ENCODE results near the gene ATXN1. TPM values are rescaled to one million over a fixed set of nuclear protein-coding genes. Genes with fewer than 3 reads are reported as not detected.
A peak's percentile ranks its signal among the peaks of the same experiment; 100 is the strongest.

ATXN1 gene
- total RNA-seq, 1 donor from 2014 or later: 71.2 TPM

DNA sequence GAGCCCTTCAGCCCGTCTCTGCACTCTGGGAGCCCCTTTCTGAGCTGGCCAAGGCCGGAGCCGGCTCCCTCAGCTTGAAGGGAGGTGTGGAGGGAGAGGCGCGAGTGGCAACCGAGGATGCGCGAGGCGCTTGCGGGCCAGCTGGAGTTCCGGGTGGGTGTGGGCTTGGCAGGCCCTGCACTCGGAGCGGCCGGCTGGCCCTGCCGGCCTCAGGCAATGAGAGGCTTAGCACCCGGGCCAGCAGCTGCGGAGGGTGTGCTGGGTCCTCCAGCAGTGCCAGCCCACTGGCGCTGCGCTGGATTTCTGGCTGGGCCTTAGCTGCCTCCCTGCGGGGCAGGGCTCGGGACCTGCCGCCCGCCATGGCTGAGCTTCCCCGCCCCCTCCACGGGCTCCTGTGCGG, 473.1 kb downstream of the ATXN1 start:
- H3K36me3 ChIP-seq: no peaks in the 10 kb centered on the region
- ATAC-seq (no peak), DNase-seq (no peak)
- no peaks in the 10 kb centered on the region for H3K4me1 ChIP-seq
- intact Hi-C loops (cut with DNase I): no loop called here
- H3K9me3 ChIP-seq: no peaks in the 10 kb centered on the region
- no peak overlapping the region for H3K27ac ChIP-seq
- TF ChIP-seq CTCF (IDR thresholded peaks at IDR 0.05): no peak
- H3K4me3 ChIP-seq: no peak overlapping the region
- H3K27me3 ChIP-seq: no peaks in the 10 kb centered on the region

DNA sequence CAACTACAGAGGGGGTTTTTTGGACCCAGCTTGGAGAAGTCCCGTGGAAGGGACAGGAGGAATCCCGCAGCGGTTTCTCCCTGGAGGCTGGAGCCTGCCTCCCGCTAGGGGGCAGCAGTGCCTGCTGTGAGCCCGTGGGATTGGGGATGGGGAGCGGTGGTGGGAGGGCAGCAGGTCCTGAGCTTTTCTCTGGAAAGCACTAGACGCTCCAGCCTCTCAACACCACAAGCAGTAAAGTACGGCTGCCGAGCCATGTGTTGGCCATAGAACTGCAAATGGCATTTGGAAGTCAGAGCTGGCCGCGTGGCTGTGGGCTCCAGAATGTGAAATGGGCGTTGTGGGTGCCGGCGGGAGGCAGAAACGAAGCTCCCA, 475.1 kb downstream of the ATXN1 start:
- H3K4me3 ChIP-seq: no peak overlapping the region
- no peaks in the 10 kb centered on the region for H3K36me3 ChIP-seq
- DNase-seq (no peak), ATAC-seq (peak; percentile 71)
- no peaks in the 10 kb centered on the region for H3K27me3 ChIP-seq
- H3K4me1 ChIP-seq: no peaks in the 10 kb centered on the region
- no peaks in the 10 kb centered on the region for H3K9me3 ChIP-seq
- peak; percentile 64 for TF ChIP-seq CTCF (IDR thresholded peaks at IDR 0.05)
- no peak overlapping the region for H3K27ac ChIP-seq
- intact Hi-C loops (cut with DNase I): no loop called here

DNA sequence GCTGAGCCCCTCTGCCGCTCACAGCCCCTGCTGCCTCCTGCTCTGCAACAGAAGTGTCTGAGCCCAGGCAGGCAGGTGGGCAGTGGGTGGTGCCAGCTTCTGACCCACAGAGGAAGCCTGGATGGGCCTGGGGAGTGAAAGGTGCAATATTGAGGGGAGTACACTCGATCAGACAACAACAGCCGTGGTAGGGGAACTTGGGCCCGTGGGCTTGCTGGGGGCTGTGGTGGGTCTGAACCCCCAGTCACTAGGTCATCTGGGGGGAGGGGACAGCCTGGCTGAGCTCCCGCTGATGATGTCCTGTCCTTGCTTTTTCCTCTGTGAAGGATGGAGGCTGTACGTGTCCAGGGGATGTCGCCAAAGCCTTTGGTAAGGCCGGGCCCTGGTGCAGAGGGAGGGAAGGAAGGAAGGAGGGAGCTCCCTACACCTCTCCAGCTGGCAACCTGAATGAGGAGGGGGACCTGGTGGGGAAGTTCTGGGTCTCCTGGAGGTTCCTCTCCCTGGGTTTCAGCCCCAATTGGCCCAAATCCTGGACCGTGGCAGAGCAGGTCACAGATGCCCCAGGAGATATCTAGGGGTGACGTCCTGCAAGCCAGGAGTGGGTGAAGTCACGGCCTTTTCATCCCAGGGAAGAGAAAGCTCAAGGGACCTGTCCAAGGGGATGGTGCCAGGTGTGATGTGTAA, 475.7 kb downstream of the ATXN1 start:
- no peaks in the 10 kb centered on the region for H3K4me1 ChIP-seq
- intact Hi-C loops (cut with DNase I): no loop called here
- no peak overlapping the region for H3K27ac ChIP-seq
- no peaks in the 10 kb centered on the region for H3K27me3 ChIP-seq
- no peaks in the 10 kb centered on the region for H3K9me3 ChIP-seq
- H3K36me3 ChIP-seq: no peaks in the 10 kb centered on the region
- no peak overlapping the region for H3K4me3 ChIP-seq
- TF ChIP-seq CTCF (IDR thresholded peaks at IDR 0.05): no peak
- DNase-seq (no peak), ATAC-seq (peak; percentile 21)

DNA sequence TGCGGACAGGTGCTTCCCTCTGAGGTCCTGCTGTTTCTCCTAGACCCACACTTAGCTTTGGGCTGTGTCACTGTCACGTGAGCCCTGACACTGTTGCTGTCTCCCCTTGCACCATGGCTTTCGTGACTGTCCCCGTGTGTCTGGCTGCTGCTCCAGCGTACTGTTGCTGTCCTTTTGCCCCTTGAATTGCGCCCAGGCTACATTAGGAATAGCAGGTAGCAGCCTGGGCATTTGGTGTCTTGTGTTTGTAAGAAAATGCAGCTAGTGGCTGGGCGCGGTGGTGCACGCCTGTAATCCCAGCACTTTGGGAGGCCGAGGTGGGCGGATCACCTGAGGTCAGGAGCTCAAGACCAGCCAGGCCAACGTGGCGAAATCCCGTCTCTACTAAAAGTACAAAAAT, 476.8 kb downstream of the ATXN1 start:
- Histone ChIP-seq H3K27ac (no peak overlapping the region), H3K4me1 (no peaks in the 10 kb centered on the region), H3K9me3 (no peaks in the 10 kb centered on the region), H3K36me3 (no peaks in the 10 kb centered on the region), H3K4me3 (no peak overlapping the region), H3K27me3 (no peaks in the 10 kb centered on the region)
- no peak for DNase-seq
- no peak for ATAC-seq
- no peak for TF ChIP-seq CTCF (IDR thresholded peaks at IDR 0.05)
- intact Hi-C loops (cut with DNase I): no loop called here

GRCh38 chr6:16282370-16282769, 478.9 kb downstream of the ATXN1 start:
- DNase-seq (no peak), ATAC-seq (no peak)
- no peaks in the 10 kb centered on the region for H3K36me3 ChIP-seq
- no peaks in the 10 kb centered on the region for H3K27me3 ChIP-seq
- intact Hi-C loops (cut with DNase I): no loop called here
- H3K4me1 ChIP-seq: no peaks in the 10 kb centered on the region
- no peaks in the 10 kb centered on the region for H3K9me3 ChIP-seq
- H3K27ac ChIP-seq: no peak overlapping the region
- no peak overlapping the region for H3K4me3 ChIP-seq
- no peak for TF ChIP-seq CTCF (IDR thresholded peaks at IDR 0.05)

GRCh38 chr6:16279243-16279642, 482.0 kb downstream of the ATXN1 start:
- Histone ChIP-seq H3K9me3 (no peaks in the 10 kb centered on the region), H3K4me1 (no peaks in the 10 kb centered on the region), H3K27me3 (no peaks in the 10 kb centered on the region), H3K4me3 (no peak overlapping the region), H3K36me3 (no peaks in the 10 kb centered on the region), H3K27ac (no peak overlapping the region)
- intact Hi-C loops (cut with DNase I): no loop called here
- DNase-seq (no peak), ATAC-seq (no peak)
- no peak for TF ChIP-seq CTCF (IDR thresholded peaks at IDR 0.05)

Data from upper lobe of right lung (tissue), 1 donor.